ENCODE data around the gene OSBPL9. TPM values are rescaled to one million over a fixed set of nuclear protein-coding genes. Genes with fewer than 3 reads are reported as not detected.

OSBPL9 gene
- total RNA-seq, 1 donor from 2014 or later, result 91.2 TPM

DNA sequence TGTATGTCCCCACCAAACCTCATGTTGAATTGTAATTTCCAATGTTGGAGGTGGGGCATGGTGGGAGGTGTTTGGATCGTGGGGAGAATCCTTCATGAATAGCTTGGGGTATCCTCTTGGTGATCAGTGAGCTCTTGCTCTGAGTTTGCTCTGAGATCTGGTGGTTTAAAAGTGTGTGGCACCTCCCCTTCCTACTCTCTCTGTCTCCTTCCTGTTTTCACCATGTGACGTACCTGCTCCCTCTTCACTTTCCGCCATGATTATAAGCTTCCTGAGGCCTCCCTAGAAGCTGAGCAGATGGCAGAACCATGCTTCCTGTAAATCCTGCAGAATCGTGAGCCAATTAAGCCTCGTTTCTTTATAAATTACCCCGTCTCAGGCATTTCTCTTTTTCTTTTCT is 40.0 kb upstream of the OSBPL9 start:
- no peak overlapping the region for H3K27ac Mint-ChIP-seq (ENCODE audit: unreplicated experiment)

DNA sequence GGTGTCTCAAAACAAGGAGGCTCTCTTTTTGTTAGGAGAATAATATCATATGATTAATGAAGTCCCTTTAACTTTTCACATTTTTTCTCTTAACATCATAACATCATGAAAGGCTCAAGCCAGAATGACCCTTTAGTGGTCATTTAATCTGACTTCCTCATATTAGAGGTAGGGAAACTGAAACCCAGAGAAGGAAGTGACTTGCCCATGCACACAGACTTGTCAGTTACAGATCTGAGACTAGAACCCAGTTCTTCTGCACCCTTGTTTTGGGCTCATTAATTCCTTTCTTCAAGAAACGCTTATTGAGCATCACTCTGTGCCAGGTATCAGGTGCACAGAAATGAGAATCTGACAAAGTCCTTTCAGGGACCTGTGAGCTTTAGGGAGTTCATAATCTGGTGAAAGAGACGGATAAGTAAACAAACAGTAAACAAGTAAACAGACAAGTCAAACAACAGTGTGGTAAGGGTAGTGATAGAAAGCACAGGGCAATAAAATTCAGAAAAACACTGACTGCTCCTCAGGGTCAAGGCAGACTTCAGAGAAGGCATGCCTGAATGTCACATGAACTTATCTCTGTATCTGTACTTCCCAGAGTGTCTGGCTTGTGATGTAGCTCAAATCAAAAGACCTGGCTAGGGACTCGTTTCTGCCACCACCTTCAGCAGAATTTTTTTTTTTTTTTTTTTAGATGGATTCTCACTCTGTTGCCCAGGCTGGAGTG is 38.3 kb upstream of the OSBPL9 start:
- Mint-ChIP-seq H3K27ac (ENCODE audit: unreplicated experiment) (no peak overlapping the region), H3K9me3 (ENCODE audit: unreplicated experiment) (no peaks in the 10 kb centered on the region), H3K27me3 (ENCODE audit: unreplicated experiment) (no peaks in the 10 kb centered on the region), H3K36me3 (ENCODE audit: low read depth, unreplicated experiment) (no peaks in the 10 kb centered on the region), H3K4me1 (ENCODE audit: unreplicated experiment) (peaks cover 10% of the 10 kb centered on the region), H3K4me3 (ENCODE audit: unreplicated experiment) (no peak overlapping the region)
- no peak for DNase-seq (ENCODE audit: low spot score)
- TF ChIP-seq, protein P1, sequence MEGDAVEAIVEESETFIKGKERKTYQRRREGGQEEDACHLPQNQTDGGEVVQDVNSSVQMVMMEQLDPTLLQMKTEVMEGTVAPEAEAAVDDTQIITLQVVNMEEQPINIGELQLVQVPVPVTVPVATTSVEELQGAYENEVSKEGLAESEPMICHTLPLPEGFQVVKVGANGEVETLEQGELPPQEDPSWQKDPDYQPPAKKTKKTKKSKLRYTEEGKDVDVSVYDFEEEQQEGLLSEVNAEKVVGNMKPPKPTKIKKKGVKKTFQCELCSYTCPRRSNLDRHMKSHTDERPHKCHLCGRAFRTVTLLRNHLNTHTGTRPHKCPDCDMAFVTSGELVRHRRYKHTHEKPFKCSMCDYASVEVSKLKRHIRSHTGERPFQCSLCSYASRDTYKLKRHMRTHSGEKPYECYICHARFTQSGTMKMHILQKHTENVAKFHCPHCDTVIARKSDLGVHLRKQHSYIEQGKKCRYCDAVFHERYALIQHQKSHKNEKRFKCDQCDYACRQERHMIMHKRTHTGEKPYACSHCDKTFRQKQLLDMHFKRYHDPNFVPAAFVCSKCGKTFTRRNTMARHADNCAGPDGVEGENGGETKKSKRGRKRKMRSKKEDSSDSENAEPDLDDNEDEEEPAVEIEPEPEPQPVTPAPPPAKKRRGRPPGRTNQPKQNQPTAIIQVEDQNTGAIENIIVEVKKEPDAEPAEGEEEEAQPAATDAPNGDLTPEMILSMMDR (IDR thresholded peaks at IDR 0.05; ENCODE audit: unreplicated experiment), result no peak

More for the DNA sequence above, 40.0 kb upstream of the OSBPL9 start:
- no peaks in the 10 kb centered on the region for H3K9me3 Mint-ChIP-seq (ENCODE audit: unreplicated experiment)
- H3K36me3 Mint-ChIP-seq (ENCODE audit: low read depth, unreplicated experiment), result no peaks in the 10 kb centered on the region
- peaks cover 13% of the 10 kb centered on the region for H3K4me1 Mint-ChIP-seq (ENCODE audit: unreplicated experiment)
- TF ChIP-seq, protein P1 (IDR thresholded peaks at IDR 0.05; ENCODE audit: unreplicated experiment), result no peak
- no peak overlapping the region for H3K4me3 Mint-ChIP-seq (ENCODE audit: unreplicated experiment)
- no peak for DNase-seq (ENCODE audit: low spot score)
- H3K27me3 Mint-ChIP-seq (ENCODE audit: unreplicated experiment), result peaks cover 1% of the 10 kb centered on the region

DNA sequence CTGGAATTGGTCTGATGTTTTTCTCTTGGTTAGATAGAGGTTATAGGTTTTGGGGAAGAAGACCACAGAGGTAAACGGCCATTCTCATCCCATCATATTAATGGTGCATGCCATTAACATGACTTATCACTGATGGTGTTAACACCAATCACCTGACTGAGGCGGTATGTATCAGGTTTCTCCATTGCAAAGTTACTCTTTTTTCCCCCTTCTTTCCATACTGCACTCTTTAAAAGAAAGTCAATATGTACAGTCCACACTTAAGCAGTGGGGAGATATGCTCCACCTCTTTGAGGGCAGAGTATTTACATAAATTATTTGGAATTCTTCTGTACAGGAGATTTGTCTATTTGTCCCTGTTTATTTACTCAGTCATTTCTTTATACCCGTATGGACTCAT is 35.7 kb upstream of the OSBPL9 start:
- Mint-ChIP-seq H3K36me3 (ENCODE audit: low read depth, unreplicated experiment) (no peaks in the 10 kb centered on the region), H3K9me3 (ENCODE audit: unreplicated experiment) (no peaks in the 10 kb centered on the region), H3K4me1 (ENCODE audit: unreplicated experiment) (no peaks in the 10 kb centered on the region), H3K4me3 (ENCODE audit: unreplicated experiment) (no peak overlapping the region), H3K27ac (ENCODE audit: unreplicated experiment) (no peak overlapping the region), H3K27me3 (ENCODE audit: unreplicated experiment) (no peaks in the 10 kb centered on the region)
- TF ChIP-seq, protein P1 (IDR thresholded peaks at IDR 0.05; ENCODE audit: unreplicated experiment), result no peak
- no peak for DNase-seq (ENCODE audit: low spot score)

DNA sequence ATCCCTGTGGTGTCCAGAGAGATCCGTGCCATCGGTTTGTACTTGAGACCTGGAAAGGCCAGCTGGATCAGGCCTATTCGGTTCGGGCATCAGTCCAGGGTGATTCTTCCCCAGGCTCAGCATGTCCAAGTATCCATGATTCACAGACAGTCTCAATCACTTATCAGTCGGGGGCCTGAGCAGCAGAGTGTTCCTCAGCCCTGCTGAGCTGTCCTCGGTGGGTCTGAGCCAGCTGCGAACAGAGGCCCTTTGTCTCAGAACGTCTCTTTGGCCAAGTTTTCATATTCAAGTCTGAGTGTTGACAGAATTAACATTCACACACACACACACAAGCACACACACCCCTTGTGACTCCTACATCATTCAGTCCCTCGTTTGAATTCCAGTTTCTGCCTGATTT is 33.4 kb upstream of the OSBPL9 start:
- no peak for DNase-seq (ENCODE audit: low spot score)
- Mint-ChIP-seq H3K9me3 (ENCODE audit: unreplicated experiment) (no peaks in the 10 kb centered on the region), H3K36me3 (ENCODE audit: low read depth, unreplicated experiment) (no peaks in the 10 kb centered on the region), H3K4me1 (ENCODE audit: unreplicated experiment) (peaks cover 6% of the 10 kb centered on the region), H3K4me3 (ENCODE audit: unreplicated experiment) (no peak overlapping the region), H3K27me3 (ENCODE audit: unreplicated experiment) (no peaks in the 10 kb centered on the region), H3K27ac (ENCODE audit: unreplicated experiment) (no peak overlapping the region)
- TF ChIP-seq, protein P1 (IDR thresholded peaks at IDR 0.05; ENCODE audit: unreplicated experiment), result no peak

DNA sequence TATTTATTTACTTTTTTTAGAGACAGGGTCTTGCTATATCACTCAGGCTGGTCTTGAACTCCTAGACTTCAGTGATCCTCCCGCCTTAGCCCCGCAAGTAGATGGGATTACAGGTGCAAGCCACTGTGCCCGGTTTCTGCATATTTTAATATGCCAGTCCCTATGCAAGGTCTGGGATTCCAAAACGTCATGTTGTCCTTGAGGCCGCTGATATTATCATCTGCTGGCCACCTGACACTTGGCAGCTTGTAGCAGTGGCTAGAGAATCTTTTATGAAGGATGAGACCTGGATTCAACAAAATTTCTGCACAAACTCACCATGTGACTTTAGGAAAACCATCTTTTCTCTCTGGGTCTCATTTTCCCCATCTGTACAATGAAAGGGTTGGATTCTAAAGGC is 32.9 kb upstream of the OSBPL9 start:
- H3K36me3 Mint-ChIP-seq (ENCODE audit: low read depth, unreplicated experiment), result no peaks in the 10 kb centered on the region
- TF ChIP-seq, protein P1 (IDR thresholded peaks at IDR 0.05; ENCODE audit: unreplicated experiment), result no peak
- peaks cover 6% of the 10 kb centered on the region for H3K4me1 Mint-ChIP-seq (ENCODE audit: unreplicated experiment)
- no peak overlapping the region for H3K4me3 Mint-ChIP-seq (ENCODE audit: unreplicated experiment)
- H3K27me3 Mint-ChIP-seq (ENCODE audit: unreplicated experiment), result no peaks in the 10 kb centered on the region
- no peaks in the 10 kb centered on the region for H3K9me3 Mint-ChIP-seq (ENCODE audit: unreplicated experiment)
- H3K27ac Mint-ChIP-seq (ENCODE audit: unreplicated experiment), result no peak overlapping the region
- no peak for DNase-seq (ENCODE audit: low spot score)
